ENCODE data around the gene FUT8.
"Not testable (repeated sequence)": the region's sequence is repeated elsewhere in the genome, so short reads cannot be mapped to it uniquely, and the experiment has no call there.

The FUT8 gene

DNA sequence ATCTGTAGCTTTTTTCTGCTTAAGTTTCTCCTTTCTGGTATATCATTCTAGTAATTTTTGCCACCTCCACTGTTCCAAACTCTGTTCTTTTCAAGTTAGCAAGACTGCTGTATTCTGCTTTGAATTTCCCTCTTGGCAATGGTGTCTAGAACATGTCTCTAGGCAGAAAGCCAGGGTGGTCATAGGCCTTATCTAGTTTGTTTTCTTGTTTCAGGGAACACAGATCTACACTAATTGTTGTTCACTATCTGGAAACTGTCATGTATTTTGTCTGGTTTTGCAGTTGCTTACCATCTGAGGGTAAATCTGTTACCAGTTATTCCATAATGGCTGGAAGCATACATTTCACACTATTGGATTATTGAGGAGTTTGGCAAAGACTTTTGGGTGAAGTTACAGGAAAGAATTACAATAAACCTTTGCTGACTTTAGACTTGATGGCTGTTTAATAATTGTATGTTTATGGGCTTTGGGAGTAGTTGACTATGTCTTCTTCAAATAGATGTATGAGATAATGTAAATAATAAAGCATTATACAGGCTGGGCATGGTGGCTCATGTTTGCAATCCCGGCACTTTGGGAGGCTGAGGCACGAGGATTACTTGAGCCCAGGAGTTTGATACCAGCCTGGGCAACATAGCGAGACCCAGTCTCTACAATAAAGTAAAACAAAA is 41.4 kb downstream of the FUT8 start:
- no peak for DNase-seq (ENCODE audit: low spot score)

DNA sequence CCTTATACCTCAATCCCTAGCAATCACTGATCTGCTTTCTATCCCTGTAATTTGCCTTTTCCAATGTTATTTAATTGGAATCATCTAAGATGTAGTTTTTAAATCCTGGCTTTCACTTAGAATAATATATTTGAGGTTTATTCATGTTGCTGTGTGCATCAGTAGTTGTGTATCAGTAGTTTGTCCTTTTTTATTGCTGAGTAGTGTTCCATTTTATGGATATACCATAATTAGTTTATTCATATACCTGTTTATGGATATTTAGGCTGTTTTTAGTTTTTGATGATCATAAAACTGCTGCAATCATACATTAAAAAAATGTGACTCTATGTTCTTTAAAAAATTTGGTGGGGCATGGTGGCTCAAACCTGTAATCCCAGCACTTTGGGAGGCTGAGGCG is 43.7 kb downstream of the FUT8 start:
- no peak for DNase-seq (ENCODE audit: low spot score)

DNA sequence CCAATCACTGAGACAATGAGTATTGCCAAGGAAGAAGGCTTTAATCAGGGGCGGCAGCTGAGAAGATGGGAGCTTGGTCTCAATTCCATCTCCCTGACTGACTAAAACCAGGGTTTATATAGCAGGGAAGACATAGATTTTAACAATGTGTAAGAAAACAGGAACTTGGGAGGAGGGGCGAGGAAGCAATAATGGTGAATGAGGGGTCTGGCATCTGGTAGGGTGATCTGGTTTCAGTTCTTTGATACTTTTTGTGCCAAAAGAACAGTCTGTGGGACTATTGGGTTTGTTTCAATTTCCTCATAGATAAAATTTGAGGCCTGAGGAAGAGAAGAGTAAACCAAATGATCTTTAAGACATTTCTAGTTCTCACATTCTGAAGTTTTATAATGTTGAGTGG is 49.2 kb downstream of the FUT8 start:
- DNase-seq (ENCODE audit: low spot score) = no peak

DNA sequence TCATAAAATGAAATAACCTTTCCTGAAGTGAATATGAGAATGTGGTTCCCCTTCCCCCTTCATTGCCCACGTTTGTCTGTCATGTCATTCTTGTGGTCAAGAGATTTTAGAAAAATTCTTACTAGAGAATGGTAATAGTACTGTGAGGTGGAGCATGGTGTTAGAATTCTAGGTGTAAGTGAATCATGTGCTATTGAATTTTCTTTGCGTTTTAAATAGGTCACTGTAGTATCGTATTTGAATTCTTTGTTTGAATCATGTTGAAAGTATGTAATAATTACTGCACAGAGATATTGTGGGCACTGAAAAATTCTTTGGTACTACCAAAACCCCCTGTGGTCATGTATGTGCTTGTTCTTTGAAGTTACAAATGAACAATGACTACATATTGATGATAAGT is 49.9 kb downstream of the FUT8 start:
- peak; percentile 84 for DNase-seq (ENCODE audit: low spot score)

DNA sequence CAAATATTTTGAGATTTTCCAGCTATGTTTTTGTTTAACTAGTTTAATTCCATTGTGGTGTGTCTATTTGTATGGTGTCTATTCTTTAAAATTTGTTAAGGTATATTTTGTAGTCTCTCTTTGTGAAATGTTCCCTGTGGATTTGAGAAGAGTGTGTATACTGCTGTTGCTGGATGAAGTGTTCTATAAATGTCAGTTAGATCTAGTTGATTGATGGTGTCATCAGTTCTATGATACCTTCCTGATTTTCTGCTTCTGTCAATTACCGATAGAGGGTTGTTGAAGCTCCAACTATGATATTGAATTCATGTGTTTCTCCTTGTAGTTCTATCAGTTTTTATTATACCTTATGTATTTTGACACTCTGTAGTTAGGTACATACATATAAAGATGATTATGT is 53.1 kb downstream of the FUT8 start:
- no peak for DNase-seq (ENCODE audit: low spot score)

DNA sequence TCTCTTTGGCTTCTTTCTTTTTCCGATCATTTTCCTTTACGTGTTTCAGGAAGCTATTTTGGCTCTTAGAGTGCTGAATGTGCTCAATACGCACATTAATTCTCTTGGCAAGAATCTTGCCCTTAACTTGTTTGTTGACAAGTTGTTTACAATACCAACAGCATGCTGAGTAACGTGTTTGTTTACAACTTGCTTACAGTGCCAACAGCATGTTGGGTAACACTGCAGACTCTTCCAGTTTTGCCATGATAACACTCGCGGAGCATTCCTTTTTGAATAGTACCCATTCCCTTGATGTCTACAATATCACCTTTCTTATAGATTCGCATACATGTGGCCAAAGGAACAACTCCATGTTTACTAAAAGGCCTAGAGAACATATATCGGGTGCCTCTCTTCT is 55.4 kb downstream of the FUT8 start:
- DNase-seq (ENCODE audit: low spot score) = not testable (repeated sequence)

DNA sequence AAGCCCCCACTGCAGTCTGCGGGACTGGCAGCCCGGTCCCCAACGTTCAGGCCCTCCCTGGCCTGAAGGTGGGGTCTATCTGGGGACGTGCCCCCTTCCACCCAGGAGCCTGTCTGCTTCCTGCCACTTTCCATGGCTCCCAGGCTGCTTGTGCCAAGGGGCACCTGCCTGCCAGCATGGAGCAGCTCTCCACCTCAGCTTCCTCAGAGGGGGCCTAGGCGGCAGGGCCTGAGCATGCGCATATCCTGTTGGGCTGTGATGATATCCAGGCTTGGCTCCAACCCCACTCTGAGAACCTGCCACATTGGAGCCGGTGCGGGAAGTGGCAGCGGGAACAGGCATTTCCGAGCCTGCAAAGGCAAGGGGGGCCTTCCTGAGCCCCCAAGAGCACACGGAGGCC is 57.4 kb downstream of the FUT8 start:
- DNase-seq (ENCODE audit: low spot score) = no peak

DNA sequence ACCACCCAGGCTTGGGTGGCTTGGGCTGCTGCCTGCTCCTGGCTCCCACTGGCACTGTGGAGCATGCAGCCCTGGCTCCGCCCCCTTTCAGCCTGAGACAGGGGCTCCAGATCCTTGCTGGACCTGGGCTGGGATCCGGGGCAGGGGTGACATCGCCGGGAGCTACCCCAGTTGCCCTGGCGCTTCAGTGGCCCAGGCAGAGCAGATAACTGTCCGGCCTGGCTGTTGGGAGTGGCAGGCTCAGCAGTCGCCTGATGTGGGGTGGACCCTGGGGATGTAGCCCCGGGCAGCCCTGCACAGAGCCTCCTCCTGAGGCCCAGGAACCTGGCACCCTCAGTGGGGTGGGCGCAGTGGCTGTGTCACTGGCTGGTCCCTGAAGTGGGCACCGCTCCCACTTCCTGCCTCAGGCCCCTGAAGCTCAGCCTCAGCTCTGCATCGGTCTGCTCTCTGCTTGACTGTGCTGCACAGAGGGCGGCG is 57.9 kb downstream of the FUT8 start:
- DNase-seq (ENCODE audit: low spot score) = no peak

DNA sequence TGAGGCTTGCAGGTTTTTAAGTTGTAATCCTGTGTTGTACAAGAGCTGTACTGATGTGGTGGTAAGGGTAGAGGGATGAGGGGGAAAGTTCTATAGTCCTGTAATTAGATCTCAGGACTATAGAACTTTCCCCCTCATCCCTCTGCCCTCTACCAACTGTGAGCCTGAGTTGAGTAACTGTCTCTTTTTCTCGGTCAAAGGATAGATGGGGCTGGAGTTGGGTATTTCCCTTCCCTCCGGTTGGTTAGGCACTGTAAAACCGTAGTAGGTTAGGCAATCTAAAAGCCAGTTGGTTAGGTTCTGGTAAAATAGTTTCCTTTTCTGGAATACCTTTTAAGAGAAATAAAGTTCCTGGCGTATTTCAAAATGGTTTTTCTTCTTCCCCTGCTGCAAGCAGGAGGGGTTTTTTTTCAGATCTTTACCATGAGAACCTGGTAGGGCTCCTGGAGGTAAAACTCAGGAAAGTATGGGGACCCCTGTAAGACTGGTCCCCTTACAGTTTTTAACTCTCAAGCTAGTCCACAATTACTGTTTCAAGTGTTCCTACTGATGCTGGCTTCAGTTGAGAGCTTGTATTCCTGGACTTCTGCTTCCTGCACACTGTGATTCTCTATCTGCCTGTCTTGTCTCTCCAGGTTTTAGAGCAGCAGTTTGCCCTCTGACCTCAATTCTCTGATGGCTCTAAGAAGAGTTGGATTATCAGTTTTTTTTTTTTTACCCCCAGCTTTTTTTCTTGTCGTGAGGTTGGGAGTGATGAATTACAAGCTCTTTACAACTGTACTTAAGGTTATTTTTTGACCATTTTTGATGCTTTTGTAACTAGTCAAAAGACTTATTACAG is 58.7 kb downstream of the FUT8 start:
- no peak for DNase-seq (ENCODE audit: low spot score)

DNA sequence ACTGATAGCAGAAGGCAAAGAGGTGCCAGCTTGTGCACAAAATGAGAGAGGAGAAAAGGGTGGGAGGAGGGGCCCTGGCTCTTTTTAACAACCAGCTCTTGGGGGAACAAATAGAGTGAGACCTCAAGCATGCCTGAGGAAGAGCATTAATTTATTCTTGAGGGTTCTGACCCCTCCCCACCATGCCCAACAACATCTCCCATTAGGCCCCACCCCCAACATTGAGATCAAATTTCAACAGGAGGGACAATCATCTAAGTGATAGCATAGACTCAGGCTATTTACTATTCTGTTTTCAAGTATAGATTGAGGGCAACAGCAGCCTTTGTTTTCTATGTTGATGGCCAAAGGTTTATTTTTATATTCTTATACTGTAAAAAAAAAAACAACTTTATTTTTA is 59.7 kb downstream of the FUT8 start:
- DNase-seq (ENCODE audit: low spot score) = no peak

DNA sequence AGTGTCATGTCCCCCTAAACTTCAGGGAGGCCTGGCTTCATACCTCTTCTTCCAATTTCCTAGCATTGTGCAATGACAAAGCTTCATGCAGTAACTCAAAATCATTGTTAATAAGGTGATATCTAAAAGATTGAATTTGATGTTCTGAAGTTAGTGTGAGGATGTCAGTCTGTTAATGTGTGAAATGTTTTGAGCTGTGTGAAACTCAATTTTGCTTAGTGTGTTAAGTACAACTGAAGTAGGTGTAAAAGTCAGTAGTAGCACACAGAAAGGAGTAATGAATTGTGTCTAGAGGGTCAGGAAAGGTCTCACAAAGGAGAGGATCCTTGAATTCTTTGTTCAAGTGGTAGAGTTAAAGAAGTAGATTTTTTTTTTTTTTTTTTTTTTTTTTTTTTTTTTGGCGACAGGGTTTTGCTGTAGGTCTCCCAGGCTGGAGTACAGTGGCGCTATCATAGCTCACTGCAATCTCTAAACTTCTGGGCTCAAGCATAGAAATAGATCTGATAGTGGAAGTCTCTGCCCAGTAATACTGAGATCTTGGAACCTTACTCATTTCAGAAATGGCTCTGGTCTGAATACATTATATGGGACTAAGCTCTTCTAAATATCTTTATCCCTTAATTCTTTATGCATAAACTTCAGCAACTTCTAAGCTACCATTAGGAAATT is 63.9 kb downstream of the FUT8 start:
- DNase-seq (ENCODE audit: low spot score) = no peak

DNA sequence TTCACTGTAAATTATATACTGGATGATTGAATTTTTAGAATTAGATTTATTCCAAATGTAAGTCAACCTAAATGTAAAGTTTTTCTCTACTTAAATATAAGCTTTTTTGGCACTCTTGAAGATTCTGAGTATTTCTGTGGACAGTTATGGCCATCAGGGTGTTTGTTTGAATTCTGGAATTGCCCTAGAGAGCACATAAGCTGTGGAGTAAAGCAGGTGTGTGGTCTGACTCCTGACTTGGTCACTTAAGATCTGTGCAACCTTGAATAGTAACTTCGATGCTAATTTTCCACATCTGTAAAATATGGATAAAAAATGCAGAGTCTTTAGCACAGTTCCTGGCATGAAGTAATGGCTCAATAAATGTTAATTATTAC is 64.4 kb downstream of the FUT8 start:
- DNase-seq (ENCODE audit: low spot score) = no peak

DNA sequence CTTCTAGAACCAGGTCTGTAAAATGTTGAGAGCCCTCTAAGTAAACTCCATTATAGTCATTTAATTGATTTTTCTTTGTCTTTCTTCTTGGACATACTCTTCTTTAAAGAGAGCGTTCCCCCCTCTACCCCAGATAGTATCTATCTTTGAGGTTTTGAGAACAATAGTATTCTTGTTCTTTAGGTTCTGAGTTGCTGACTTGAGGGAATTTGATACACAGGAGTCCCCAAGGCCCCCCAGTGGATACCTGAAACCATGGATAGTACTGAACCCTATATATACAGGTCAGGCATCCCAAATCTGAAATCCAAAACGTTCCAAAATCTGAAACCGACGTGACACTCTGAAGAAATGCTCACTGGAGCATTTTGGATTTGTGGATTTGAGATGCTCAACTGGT is 65.5 kb downstream of the FUT8 start:
- DNase-seq (ENCODE audit: low spot score) = no peak

DNA sequence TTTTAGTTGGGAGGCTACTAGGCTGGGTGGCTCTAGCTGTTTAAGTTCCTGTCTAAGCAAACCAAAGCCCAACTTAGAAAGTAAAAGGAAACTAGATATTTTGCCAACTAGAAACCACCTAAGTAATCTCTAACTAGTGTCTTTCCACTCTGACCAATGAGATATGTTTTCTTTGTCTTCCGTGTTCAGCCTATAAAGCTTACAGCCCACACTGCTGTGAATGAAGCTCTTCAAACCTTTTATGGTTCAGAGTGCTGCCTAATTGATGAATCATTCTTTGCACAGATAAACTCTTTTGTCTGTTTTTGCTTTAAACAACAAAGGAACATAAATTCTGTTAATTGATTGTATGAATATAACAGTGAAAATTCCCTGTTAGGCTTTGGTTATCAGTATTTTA is 66.1 kb downstream of the FUT8 start:
- peak; percentile 65 for DNase-seq (ENCODE audit: low spot score)

DNA sequence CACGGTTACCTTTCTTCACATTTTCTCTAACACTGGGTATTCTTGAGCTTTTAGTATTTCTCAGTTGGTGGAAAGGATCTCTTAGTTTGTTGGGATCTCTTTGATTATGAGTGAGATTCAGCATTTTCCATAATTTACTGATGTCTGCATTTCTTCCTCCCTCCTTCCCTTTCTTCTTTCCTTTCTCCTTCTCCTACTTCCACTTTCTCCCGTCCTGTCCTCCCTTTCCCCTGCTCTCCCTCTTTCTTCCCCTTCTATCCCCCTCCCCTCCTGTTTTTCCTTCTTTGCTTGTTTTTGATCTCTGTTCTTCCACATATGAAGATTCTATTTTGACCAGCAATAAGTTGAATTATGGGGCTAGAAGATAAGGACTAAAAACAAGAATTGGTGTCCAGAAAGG is 66.9 kb downstream of the FUT8 start:
- no peak for DNase-seq (ENCODE audit: low spot score)

DNA sequence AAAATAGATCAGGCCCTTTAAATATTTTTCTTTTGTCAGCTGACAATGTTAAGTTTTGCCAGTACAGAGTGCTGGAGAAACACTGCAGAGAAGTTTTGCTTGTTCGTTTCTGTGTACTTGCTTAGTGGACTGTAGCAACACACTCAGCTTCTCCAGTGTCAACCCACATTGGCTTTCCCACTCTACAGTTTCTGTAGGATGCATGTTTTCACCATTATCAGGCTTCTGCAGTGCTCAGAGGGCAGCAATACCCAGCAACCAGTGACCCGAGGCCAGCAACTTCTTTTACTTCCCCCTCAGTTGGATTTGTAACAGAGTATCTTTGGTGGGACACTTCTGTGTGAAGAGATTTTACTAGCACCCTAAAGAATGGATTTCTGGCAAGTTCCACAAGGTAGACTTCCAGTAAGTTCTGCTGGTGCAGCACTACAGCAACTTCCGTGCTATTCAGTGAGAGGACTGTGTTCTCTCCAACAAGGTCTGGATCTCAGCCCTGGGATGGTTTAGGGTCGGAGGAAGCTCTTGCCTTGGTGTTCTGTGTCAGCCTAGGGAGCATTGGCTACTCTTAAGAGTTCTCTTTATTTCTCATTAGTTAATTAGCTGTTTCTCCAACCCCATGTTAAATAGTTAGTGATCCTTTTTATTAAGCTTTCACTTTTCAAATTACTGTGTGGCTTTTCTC is 70.4 kb downstream of the FUT8 start:
- DNase-seq (ENCODE audit: low spot score) = no peak

DNA sequence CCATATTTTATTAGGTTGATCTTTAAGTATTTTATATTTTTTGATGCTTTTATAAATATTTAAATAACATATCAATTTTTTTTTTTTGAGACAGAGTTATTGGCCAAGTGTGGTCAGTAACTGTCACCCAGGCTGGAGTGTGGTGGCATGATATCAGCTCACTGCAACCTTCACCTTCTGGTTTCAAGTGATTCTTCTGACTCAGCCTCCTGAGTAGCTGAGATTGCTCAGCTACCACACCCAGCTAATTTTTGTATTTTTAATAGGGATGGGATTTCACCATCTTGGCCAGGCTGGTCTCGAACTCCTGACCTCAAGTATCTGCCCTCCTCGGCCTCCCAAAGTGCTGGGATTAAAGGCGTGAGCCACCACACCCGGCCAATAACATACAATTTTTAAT is 71.1 kb downstream of the FUT8 start:
- DNase-seq (ENCODE audit: low spot score) = no peak

DNA sequence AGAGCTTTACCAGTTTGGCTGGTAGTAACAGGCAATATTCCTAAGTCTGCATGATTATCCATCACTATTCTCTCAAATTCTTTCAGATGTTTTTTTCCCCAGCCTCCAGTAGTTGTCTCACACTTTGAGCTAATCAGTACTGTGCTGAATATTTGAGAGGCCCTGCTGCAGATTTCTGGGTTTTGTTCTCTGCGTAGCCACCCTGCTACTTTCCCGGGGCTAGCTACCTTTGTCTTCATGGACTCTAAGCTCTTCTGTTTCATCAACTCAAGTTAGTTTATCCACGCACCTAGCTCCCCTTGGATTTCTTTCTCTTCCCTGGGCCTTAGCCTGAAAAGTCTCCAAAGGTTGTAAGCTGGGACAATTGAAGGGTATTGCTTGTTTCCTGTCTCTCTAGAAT is 73.0 kb downstream of the FUT8 start:
- no peak for DNase-seq (ENCODE audit: low spot score)

DNA sequence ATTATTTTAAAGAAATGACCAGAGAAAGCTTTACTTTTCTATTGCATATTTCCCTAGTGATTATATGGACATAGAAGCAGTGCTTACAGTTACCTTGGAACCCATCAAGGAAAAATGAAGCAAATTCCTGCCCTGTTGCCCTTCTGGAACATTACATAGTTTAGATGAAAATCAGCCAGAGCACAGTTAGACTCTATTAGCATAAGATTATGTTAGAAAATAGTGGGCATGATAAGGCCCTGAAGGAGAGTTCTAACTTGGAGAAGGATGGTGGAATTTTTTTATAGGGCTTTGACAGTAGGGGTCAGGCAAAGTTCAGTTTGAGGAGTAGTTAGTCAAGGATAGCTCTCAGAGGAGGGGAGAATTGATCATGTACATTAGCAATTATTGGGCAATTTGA is 74.3 kb downstream of the FUT8 start:
- no peak for DNase-seq (ENCODE audit: low spot score)

DNA sequence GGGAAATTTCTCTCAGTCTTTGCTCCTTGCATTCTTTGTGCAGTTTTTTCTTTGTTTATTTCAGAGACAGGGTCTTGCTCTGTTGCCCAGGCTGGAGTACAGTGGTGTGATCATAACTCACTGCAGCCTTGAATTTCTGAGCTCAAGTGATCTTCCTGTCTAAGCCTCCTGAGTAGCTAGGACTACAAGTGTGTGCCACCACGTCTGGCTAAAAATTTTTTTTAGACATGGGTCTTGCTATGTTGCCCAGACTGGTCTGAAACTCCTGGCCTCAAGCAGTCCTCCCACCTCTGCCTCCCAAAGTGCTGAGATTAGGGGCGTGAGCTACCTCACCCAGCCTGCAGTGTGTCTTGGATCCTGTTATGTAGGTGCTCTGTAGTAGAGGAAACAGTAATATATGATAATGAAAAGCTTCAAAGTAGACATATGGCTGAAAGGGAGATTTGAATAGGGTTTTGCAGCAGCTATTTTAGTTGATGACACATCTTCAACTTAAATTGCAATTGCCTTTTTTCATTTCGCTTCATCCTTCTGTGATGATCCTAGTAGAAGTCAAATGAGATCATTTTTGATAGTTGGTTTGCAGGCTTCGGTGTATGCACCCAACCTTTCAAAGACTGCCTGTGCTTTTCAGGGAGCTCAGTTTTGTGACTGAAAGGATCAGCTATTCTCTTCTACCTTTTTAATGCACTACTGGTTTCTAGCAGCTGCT is 75.4 kb downstream of the FUT8 start:
- DNase-seq (ENCODE audit: low spot score) = no peak

DNA sequence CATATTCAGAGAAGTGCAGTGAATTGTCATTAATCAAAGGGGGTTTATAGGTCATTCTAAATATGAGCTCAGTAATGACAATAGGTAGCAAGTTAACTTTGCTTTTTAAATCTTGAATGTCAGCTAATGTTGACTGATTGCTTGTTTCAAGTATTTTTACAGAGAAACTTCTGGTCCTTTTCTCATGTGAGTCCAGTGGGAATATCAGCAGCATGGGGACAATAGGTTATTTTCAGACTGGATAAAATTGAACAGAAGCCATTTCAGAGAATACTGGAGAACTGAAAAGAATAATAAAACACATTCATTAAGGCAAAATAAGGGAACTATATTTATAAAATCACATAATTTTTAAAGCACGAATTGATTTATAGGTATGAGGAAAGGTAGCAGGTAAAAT is 78.7 kb downstream of the FUT8 start:
- DNase-seq (ENCODE audit: low spot score) = no peak

DNA sequence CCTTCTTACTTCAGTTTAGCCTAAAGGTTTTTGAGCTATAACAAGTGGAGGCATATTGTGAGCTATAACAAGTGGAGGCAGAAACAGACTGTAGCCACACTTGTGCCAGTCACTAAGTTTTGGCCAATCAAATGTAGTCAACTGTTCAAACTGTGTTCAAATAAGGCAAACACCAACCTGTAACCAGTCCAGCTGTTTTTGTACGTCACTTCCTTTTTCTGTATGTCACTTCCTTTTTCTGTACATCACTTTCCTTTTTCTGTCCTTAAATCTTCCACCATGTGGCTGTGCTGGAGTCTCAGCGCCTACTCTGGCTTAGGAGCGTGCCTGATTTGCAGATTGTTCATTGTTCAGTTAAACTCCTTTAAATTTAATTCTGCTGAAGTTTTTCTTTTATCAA is 79.7 kb downstream of the FUT8 start:
- DNase-seq (ENCODE audit: low spot score) = no peak
